SK-N-SH (cell line): ENCODE measurements around the gene CDK10. TPM values are rescaled to one million over a fixed set of nuclear protein-coding genes. Genes with fewer than 3 reads are reported as not detected.
A peak's percentile ranks its signal among the peaks of the same experiment; 100 is the strongest.

Experiments
- CTCF ChIA-PET: fragments of 300-600, 350-600 bp; formaldehyde crosslinking; extraction: SDS; loops from one replicate; lab custom pipeline; 2021; lab: Yijun Ruan, JAX
- POLR2A ChIA-PET: fragments of 350-600 bp; sonication (Branson Sonifier 250); formaldehyde crosslinking; extraction: SDS; loops from one replicate; lab custom pipeline; 2020; ENCODE audit warnings: antibody characterized with exemption, inconsistent platforms; lab: Yijun Ruan, JAX
- DNase-seq: peaks from one replicate; pipeline ENCODE4 v3.0.0; 2012
- H2AFZ ChIP-seq: fragments of 200-600 bp; sonication (generic); 2 replicates; pipeline ENCODE4 v1.8.1; 2016; ENCODE audit warnings: antibody characterized with exemption, mild to moderate bottlenecking, low read depth
- H3F3A ChIP-seq: fragments of 200-600 bp; sonication (generic); replicated peaks from 2 replicates; pipeline ENCODE3; 2016; ENCODE audit warnings: antibody characterized with exemption, mild to moderate bottlenecking; ENCODE audit not compliant: insufficient read depth
- H3K27ac ChIP-seq, 2 experiments: fragments of 200-500 bp in 1 of 2; fragments of 200-600 bp in 1 of 2; sonication (Bioruptor generic) in 1 of 2; sonication (generic), shearing (Covaris generic) in 1 of 2; 2 replicates each; pipeline versions ENCODE4 v1.5.1 to v1.6.1; 2014 to 2016; ENCODE audit warnings: low read depth in 2 of 2, inconsistent platforms in 1 of 2, low read length in 1 of 2, mild to moderate bottlenecking in 1 of 2, mixed read lengths in 1 of 2
- H3K27me3 ChIP-seq: fragments of 200-600 bp; sonication (generic), shearing (Covaris generic); 2 replicates; pipeline ENCODE4 v1.6.1; 2016; ENCODE audit warnings: mixed run types; ENCODE audit not compliant: insufficient read depth
- H3K36me3 ChIP-seq, 2 experiments: fragments of 200-500 bp in 1 of 2; fragments of 200-600 bp in 1 of 2; sonication (Bioruptor generic) in 1 of 2; sonication (generic) in 1 of 2; replicated peaks in 1 of 2; 2 replicates each; pipeline versions ENCODE3 to v1.5.1; 2014 to 2016; ENCODE audit warnings: low read length in 1 of 2, mild to moderate bottlenecking in 1 of 2; ENCODE audit not compliant: insufficient read depth in 2 of 2, control insufficient read depth in 1 of 2
- H3K4me1 ChIP-seq, 2 experiments: fragments of 200-500 bp in 1 of 2; fragments of 200-600 bp in 1 of 2; sonication (Bioruptor generic) in 1 of 2; sonication (generic), shearing (Covaris generic) in 1 of 2; 2 replicates each; pipeline versions ENCODE4 v1.5.1 to v1.6.1; 2014 to 2016; ENCODE audit warnings: low read depth in 1 of 2, low read length in 1 of 2, mixed run types in 1 of 2; ENCODE audit not compliant: insufficient read depth in 2 of 2, control insufficient read depth in 1 of 2
- H3K4me2 ChIP-seq: fragments of 200-600 bp; sonication (generic), shearing (Covaris generic); 2 replicates; pipeline ENCODE4 v1.6.1; 2017; ENCODE audit warnings: mixed run types
- H3K4me3 ChIP-seq, 2 experiments: fragments of 200-500 bp in 1 of 2; fragments of 200-600 bp in 1 of 2; sonication (Bioruptor generic) in 1 of 2; sonication (generic), shearing (Covaris generic) in 1 of 2; 2 replicates each; pipeline versions ENCODE4 v1.5.1 to v1.8.1; 2014 to 2016; ENCODE audit warnings: low read depth in 2 of 2, inconsistent platforms in 1 of 2, low read length in 1 of 2, mild to moderate bottlenecking in 1 of 2, mixed read lengths in 1 of 2, moderate library complexity in 1 of 2
- H3K79me2 ChIP-seq: fragments of 200-600 bp; sonication (generic); 2 replicates; pipeline ENCODE4 v1.8.1; 2017; ENCODE audit warnings: mild to moderate bottlenecking; ENCODE audit not compliant: insufficient read depth
- H3K9ac ChIP-seq: fragments of 200-600 bp; sonication (generic); 2 replicates; pipeline ENCODE4 v1.6.1; 2017; ENCODE audit warnings: mixed run types
- H3K9me2 ChIP-seq: fragments of 200-600 bp; sonication (generic); 2 replicates; pipeline ENCODE4 v1.6.1; 2017; ENCODE audit warnings: mixed run types
- H3K9me3 ChIP-seq: fragments of 200-600 bp; sonication (generic); 2 replicates; pipeline ENCODE4 v1.6.1; 2017; ENCODE audit warnings: mixed run types, mild to moderate bottlenecking, moderate library complexity
- H4K20me1 ChIP-seq: fragments of 200-600 bp; sonication (generic); 2 replicates; pipeline ENCODE4 v1.6.1; 2017; ENCODE audit warnings: mild to moderate bottlenecking, mixed run types; ENCODE audit not compliant: insufficient read depth
- CHD2 ChIP-seq: fragments of 150-350 bp; IDR thresholded peaks from 2 replicates; pipeline ENCODE4 v1.6.1; 2018; ENCODE audit warnings: low read length; ENCODE audit not compliant: partially characterized antibody
- CTCF ChIP-seq: fragments of 200-600 bp; sonication (generic); IDR thresholded peaks from 2 replicates; pipeline ENCODE4 v1.6.1; 2017; ENCODE audit warnings: antibody characterized with exemption, mild to moderate bottlenecking, moderate library complexity
- ELF1 ChIP-seq: IDR thresholded peaks from 2 replicates; pipeline ENCODE4 v1.4.0; 2012
- EP300 ChIP-seq, 2 experiments: IDR thresholded peaks; 2 replicates each; pipeline versions ENCODE4 v1.4.0 to v1.6.1; 2012; ENCODE audit warnings: borderline replicate concordance in 1 of 2, low read depth in 1 of 2, low read length in 1 of 2
- EZH2phosphoT487 ChIP-seq: fragments of 200-600 bp; sonication (generic); IDR thresholded peaks from 2 replicates; pipeline ENCODE4 v1.6.1; 2017; ENCODE audit warnings: low read depth, mixed run types, mild to moderate bottlenecking, antibody characterized with exemption, moderate library complexity, borderline replicate concordance
- GABPA ChIP-seq: IDR thresholded peaks from 2 replicates; pipeline ENCODE4 v1.4.0; 2012; ENCODE audit warnings: low read depth, mild to moderate bottlenecking
- GATA2 ChIP-seq: sonication (generic); formaldehyde crosslinking; IDR thresholded peaks from 2 replicates; pipeline ENCODE4 v1.5.0; 2020; ENCODE audit warnings: mild to moderate bottlenecking, missing genetic modification reagents
- JUND ChIP-seq: IDR thresholded peaks from 2 replicates; pipeline ENCODE4 v1.4.0; 2012
- MAX ChIP-seq: IDR thresholded peaks from 2 replicates; pipeline ENCODE4 v1.4.0; 2012; ENCODE audit warnings: low read depth
- POLR2AphosphoS5 ChIP-seq: IDR thresholded peaks from 2 replicates; pipeline ENCODE4 v1.6.1; 2012; ENCODE audit warnings: low read depth, low read length
- RAD21 ChIP-seq: IDR thresholded peaks from 2 replicates; pipeline ENCODE4 v1.6.1; 2012; ENCODE audit warnings: mild to moderate bottlenecking, low read length
- REST ChIP-seq: IDR thresholded peaks from 2 replicates; pipeline ENCODE4 v1.6.1; 2012; ENCODE audit warnings: mild to moderate bottlenecking, low read depth, low read length, moderate library complexity
- RFX5 ChIP-seq: IDR thresholded peaks from 2 replicates; pipeline ENCODE4 v1.6.1; 2012; ENCODE audit warnings: mild to moderate bottlenecking, improper control_type of control experiment, low read length
- RXRA ChIP-seq: IDR thresholded peaks from 2 replicates; pipeline ENCODE4 v1.4.0; 2012; ENCODE audit warnings: low read depth, mild to moderate bottlenecking, borderline replicate concordance
- SIN3A ChIP-seq: IDR thresholded peaks from 2 replicates; pipeline ENCODE4 v1.6.1; 2012; ENCODE audit warnings: low read depth, mild to moderate bottlenecking, low read length, moderate library complexity, borderline replicate concordance
- SMC3 ChIP-seq: IDR thresholded peaks from 2 replicates; pipeline ENCODE4 v1.6.1; 2012; ENCODE audit warnings: low read depth, low read length, improper control_type of control experiment
- WGBS: methylation state at CpG from one replicate; pipeline ENCODE4 v1.1.6; 2017; ENCODE audit warnings: low lambda C conversion rate; 5-methylcytosine and 5-hydroxymethylcytosine counted together
- polyA plus RNA-seq, 3 experiments: library from polyadenylated mRNA; depleted of rRNA; stranded (reverse); fragments of >200 nt; gene quantifications; 2 replicates each; pipeline ENCODE4 v1.2.3, GENCODE V29; 2012
- TF ChIP-seq, protein P1 (sequence below): IDR thresholded peaks from 2 replicates; pipeline ENCODE4 v1.4.0; 2012; ENCODE audit warnings: low read depth, borderline replicate concordance

The CDK10 gene
- polyA plus RNA-seq, 1 of the 3 experiments (the other 2 are of a cell fraction) = 84.7 TPM

GRCh38 chr16:89721546-89722391, 35.3 kb downstream of the CDK10 start:
- CTCF ChIA-PET = interaction anchor here (3.4 kb wide), 1 partner anchor 139 kb away, joined by 13 read pairs; no protein-coding TSS in a partner anchor

More at GRCh38 chr16:89721546-89722391, 35.3 kb downstream of the CDK10 start:
- peak; percentile 75 for DNase-seq
- Histone ChIP-seq H3K27me3 (no peaks in the 10 kb centered on the region), H3K9ac (peak overlapping the region; percentile 85), H2AFZ (no peak overlapping the region), H3K9me2 (no peaks in the 10 kb centered on the region), H3K36me3 (peaks cover 13 to 21% of the 10 kb centered on the region in 2 experiments), H3F3A (peaks cover 19% of the 10 kb centered on the region), H3K4me1 (peaks cover 21 to 25% of the 10 kb centered on the region in 2 experiments; a peak in 3 of 4 replicates), H3K27ac (peak overlapping the region; percentile 79 to 92), H3K9me3 (no peaks in the 10 kb centered on the region), H3K4me3 (peak overlapping the region; percentile 74 to 92), H4K20me1 (peaks cover 35% of the 10 kb centered on the region), H3K4me2 (peak overlapping the region; percentile 96), H3K79me2 (peaks cover 61% of the 10 kb centered on the region)
- POLR2A ChIA-PET = interaction anchor here (1.0 kb wide), 1 partner anchor 10 kb away, joined by 3 read pairs; no protein-coding TSS in a partner anchor
- TF ChIP-seq SMC3 = no peak
- TF ChIP-seq RAD21 = no peak
- peak; percentile 53; the same call in 1 of the 2 replicates for TF ChIP-seq SIN3A
- peak; percentile 87 for TF ChIP-seq CHD2
- TF ChIP-seq RFX5 = no peak
- TF ChIP-seq CTCF = no peak
- no peak for TF ChIP-seq REST
- TF ChIP-seq, protein P1, sequence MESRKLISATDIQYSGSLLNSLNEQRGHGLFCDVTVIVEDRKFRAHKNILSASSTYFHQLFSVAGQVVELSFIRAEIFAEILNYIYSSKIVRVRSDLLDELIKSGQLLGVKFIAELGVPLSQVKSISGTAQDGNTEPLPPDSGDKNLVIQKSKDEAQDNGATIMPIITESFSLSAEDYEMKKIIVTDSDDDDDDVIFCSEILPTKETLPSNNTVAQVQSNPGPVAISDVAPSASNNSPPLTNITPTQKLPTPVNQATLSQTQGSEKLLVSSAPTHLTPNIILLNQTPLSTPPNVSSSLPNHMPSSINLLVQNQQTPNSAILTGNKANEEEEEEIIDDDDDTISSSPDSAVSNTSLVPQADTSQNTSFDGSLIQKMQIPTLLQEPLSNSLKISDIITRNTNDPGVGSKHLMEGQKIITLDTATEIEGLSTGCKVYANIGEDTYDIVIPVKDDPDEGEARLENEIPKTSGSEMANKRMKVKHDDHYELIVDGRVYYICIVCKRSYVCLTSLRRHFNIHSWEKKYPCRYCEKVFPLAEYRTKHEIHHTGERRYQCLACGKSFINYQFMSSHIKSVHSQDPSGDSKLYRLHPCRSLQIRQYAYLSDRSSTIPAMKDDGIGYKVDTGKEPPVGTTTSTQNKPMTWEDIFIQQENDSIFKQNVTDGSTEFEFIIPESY = peak; percentile 86
- TF ChIP-seq GATA2 (CRISPR knock-in tag) = no peak
- TF ChIP-seq POLR2AphosphoS5 = 0 out of 2 replicates have a peak, but pooled peaks have one; percentile 16
- no peak for TF ChIP-seq JUND
- no peak for TF ChIP-seq EZH2phosphoT487
- no peak for TF ChIP-seq EP300 (IDR thresholded peaks at IDR 0.05; ENCODE audit: borderline replicate concordance in 1 of 2, low read depth in 1 of 2, low read length in 1 of 2)
- peak; percentile 67 for TF ChIP-seq GABPA
- TF ChIP-seq RXRA = no peak
- 0 out of 2 replicates have a peak, but pooled peaks have one; percentile 36 for TF ChIP-seq ELF1
- peak; percentile 49; the same call in 1 of the 2 replicates for TF ChIP-seq MAX
- WGBS = 0% methylated on average over 23 of the region's 112 CpGs
